GM19193 (cell line): ENCODE results near the gene PITPNB.

Experiments
- POLR2A ChIP-seq: IDR thresholded peaks from 4 replicates; pipeline ENCODE4 v1.6.1; 2011; ENCODE audit not compliant: insufficient read depth, insufficient read length; ENCODE audit errors: extremely low read depth

Gene PITPNB

DNA sequence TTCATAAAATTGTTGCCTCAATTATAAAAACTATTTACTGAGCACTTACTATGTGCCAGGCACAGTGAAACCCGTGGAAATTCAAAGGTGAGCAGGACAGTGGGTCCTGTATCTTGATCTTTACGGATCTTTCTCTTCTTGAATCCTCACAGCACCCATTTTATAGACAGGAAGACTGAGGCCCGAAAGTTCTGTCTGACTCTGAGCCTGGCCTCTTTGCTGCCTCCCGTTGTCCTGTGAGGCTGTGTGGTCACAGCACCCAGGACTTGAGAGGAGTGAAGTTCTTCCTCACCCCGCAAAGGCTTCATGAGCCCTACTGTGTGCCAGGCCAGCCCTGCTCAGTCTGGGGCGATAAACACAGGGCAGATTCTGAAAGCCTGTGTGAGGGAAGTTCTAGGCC lies 104.1 kb downstream of the PITPNB start:
- no peak for TF ChIP-seq POLR2A

GRCh38 chr22:27811778-27812177 lies 107.3 kb downstream of the PITPNB start:
- no peak for TF ChIP-seq POLR2A

GRCh38 chr22:27810609-27811151 lies 108.4 kb downstream of the PITPNB start:
- no peak for TF ChIP-seq POLR2A

DNA sequence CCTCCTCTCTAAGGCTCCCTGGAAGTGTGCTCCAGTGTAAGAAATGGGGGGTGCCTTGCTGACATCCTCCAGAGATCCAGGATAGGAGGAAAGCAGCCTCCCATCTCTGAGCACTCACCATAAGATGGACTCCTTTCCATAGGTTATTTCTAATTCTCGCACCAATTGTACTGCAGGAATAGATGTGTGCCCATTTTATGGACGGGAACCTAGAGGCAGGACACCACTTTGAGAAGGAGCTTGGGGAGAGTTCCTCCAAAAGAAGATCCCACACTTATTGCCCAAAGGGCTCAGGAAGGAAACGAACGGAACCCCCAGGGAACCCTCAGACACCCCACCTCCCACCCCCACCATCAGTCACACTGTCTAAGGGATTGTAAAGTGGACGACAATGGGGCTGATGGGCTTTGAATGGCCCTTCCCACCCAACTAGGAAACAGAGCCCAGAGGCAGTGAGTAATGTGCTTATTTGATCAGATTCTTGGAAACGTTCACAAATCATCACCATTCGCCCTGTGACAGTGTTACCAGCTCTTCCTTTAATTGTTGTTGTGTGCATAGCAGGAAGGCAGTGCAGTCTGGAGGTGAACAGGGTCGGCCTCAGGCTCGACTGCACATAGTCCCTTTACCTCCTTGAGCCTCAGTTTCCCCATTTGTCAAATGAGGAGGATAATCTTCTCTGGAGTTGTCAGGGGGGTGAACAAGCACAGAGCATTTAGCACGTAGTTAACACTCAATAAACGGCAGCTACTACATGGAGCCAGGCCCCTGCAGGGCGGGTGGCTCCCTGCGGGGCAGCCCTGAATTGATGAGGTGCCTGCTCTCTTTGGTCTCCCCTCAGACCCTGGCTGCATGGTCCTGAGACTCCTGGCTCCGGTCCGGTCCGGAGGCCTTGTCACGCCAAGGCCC lies 109.1 kb downstream of the PITPNB start:
- no peak for TF ChIP-seq POLR2A

GRCh38 chr22:27809226-27809603 lies 109.8 kb downstream of the PITPNB start:
- no peak for TF ChIP-seq POLR2A

DNA sequence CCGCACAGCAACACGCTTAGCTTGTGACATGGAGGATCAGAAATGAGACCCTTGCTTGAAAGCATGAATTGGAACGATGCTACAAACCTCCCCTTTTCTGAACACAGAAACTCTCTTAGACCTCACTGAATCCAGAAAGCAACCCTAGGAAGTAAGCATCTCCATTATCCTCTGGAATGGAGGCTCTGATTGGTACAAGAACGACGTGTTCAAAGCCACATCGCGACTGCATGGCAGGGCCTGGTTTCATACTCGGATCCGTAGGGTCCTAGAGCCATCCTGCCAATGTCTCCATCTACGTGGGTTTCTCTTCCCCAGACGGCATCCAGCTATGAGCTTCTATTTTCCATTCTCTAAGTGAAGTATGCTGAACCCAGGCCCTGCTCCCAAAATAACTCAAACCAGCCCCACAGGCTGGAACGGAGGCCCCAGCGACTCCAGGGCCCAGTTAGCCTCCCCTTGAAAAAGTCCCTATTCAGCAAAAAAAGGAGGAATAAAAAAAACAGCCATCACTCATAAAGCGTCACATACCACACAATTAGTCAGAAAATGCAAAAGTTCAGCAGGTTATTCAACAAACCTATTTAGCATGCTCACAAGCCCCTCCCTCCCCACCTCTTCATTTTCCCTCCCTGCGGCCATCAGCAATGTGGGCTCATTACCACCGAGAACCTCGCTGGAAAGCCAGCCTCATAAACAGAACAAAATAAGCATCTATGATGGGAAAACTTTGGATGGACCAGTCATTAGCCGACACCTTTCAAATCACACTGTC lies 110.4 kb downstream of the PITPNB start:
- TF ChIP-seq POLR2A, result no peak

DNA sequence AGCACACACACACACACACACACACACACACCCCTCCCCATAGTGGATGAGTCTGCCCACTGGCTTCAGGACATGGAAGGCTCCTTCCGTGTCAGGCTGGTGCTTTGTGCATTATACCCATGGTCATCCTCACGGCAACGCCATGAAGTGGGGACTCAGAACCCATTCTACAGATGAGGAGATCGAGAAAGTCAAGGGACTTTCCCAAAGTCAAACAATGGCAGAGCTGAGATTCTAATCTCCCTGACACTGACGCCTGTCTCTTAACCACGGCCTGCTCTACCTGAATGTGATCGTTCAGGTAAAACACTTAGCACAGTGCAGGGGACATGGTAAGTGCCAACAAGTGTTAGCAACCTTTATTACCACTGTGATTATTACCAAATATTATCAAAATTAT lies 113.2 kb downstream of the PITPNB start:
- TF ChIP-seq POLR2A, result no peak

GRCh38 chr22:27804470-27805297 lies 114.4 kb downstream of the PITPNB start:
- TF ChIP-seq POLR2A, result no peak

GRCh38 chr22:27803841-27804415 lies 115.1 kb downstream of the PITPNB start:
- no peak for TF ChIP-seq POLR2A

- no peak for TF ChIP-seq POLR2A
These were observed 116.5 kb downstream of the PITPNB start for GRCh38 chr22:27802346-27803073.
